Activated CD8-positive, alpha-beta memory T cell treated with anti-CD3 and anti-CD28 coated beads for 4 hours (primary cell): Measurements from ENCODE around the gene CLIC6.
"Not testable (repeated sequence)": the region's sequence is repeated elsewhere in the genome, so short reads cannot be mapped to it uniquely, and the experiment has no call there.

Source experiments
- DNase-seq, 2 donors: peaks; one replicate each; pipeline ENCODE4 v3.0.0-alpha.2; 2020; ENCODE audit warnings: low read depth in 2 of 2

CLIC6 gene

GRCh38 chr21:34653522-34653921, 15.3 kb upstream of the CLIC6 start:
- DNase-seq, result no peak

DNA sequence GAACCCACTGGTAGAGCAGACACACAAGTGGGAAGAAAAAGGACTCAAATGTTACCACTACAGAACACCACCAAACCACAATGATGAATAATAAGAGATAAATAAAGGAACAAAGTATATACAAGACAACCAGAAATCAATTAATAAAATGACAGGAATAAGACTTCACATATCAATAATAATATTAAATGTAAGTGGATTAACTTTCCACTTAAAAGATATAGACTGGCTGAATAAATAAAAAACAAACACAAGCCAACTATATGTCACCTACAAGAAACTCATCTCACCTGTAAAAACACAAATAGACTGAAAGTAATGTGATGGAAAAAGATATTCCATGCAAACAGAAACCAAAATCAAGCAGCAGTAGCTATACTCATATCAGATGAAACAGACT, 6.9 kb upstream of the CLIC6 start:
- DNase-seq, result no peak

- no peak for DNase-seq
Observed at GRCh38 chr21:34667761-34668160, 1.0 kb upstream of the CLIC6 start.

GRCh38 chr21:34669149-34669879, 520 bp downstream of the CLIC6 start:
- DNase-seq, result no peak

- DNase-seq, result not testable (repeated sequence)
Observed at GRCh38 chr21:34669880-34670219, 1.1 kb downstream of the CLIC6 start.

- no peak for DNase-seq
Observed at GRCh38 chr21:34670220-34670961, 1.6 kb downstream of the CLIC6 start.

DNA sequence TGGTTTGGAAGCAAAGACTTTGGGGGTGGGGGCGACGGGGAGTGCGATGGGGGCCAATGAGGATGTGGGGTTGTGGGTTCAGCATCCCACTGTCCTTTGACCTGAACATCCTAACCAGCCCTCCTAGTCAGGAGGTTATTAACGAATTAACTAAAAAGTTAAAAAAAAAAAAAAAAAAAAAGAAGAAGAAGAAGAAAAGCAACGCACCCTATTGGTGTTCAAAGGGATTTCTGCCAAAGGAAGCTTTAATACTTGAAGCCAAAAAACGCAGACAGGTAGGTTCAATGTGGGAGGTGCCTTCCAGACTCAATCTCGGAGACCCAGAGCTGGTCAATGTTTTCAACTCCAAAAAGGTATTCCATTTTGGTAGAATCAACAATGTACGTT, 2.2 kb downstream of the CLIC6 start:
- DNase-seq, result no peak

GRCh38 chr21:34671462-34671861, 2.7 kb downstream of the CLIC6 start:
- no peak for DNase-seq

GRCh38 chr21:34671891-34672290, 3.1 kb downstream of the CLIC6 start:
- no peak for DNase-seq

DNA sequence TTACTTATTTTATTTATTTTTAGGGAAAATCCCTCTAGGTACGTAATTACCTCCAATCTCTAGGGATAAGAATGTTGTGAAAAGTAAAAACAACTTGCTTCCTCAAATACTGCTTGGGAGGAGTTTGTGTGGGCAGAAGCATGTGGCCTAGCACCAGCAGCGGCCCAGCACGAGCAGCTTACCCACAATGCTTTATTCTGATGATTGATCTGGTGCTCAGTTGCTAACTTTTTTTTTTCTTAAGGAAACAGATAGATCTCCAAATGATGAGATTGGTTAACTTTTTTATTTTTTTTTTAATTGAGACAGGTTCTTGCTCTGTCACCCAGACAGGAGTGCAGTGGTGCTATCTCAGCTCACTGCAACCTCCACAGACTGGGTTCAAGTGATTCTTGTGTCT, 4.2 kb downstream of the CLIC6 start:
- no peak for DNase-seq

DNA sequence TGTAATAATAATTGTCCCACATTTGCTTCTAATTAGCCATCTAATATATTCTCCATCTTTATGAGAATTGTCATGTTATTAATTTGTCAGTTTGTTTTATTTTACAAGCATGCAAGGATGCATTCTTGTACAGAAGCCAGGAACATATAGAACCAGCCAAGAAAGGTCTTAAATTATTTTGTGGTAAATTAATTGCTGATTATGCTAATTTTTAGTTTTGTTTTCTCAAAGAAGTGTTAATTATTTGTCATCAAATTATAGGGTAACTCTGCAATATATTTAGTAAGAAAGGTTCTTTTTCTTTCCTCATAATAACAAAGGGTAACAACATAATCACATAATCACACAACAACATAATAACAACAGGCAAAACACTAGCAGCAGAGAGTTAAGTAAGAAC, 5.7 kb downstream of the CLIC6 start:
- no peak for DNase-seq

DNA sequence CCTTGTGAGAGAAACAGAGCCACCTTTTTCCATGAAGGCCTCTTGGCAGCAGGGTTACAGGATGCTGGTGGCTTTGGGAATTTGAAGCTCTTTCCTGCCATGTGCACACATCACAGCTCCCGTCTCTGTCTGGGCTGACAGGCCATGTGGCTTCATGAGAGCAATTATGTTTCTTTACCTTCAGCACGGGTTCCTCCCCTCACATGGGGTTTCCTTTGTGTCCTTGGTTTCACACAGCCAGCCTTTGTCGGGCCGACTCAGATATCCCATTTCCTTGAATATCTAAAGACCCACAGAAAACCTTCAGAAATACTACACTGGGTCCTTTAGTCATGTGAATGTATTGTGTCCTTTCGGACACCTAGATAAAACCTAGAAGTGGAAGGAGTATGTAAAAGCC, 7.1 kb downstream of the CLIC6 start:
- no peak for DNase-seq

GRCh38 chr21:34679051-34679450, 10.3 kb downstream of the CLIC6 start:
- no peak for DNase-seq

GRCh38 chr21:34684174-34684876, 15.5 kb downstream of the CLIC6 start:
- DNase-seq, result no peak

GRCh38 chr21:34687065-34687464, 18.3 kb downstream of the CLIC6 start:
- no peak for DNase-seq

DNA sequence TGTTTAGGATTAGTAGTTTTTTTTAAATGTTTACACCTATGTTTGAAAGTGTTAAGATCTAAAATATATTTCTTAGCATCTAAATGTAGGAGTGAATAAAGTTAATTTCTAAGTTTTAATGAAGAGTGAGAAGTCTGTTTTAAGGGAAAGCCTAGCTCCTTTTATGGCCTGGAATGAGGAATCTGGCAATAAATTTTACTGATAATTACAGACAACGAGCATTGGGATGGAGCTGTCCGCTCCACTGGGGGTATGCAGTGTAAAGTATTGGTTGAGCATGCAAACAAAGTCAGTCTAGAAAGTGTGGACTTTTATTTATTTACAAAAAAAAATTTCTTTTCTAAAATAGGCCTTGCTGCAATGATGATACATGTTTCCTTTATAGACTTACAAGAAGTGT, 19.0 kb downstream of the CLIC6 start:
- no peak for DNase-seq

DNA sequence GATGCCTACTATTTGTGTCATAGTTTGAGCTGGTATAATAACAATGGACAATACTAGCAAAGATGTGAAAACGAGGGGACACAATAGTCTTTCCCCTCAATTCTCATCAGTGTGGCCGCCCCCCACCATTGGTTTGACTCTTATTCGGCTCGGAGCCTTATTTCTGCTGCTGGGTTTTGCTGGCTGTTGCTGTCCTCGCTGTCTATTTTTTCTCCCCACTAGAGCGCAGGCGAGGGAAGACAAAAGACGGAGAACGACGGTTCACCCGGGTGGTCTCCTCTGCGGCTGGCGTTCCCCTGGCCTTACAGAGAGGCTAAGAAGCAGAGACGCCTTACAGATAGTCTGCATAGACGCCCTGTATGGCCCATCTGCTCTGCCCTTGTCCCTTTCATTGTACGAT, 19.4 kb downstream of the CLIC6 start:
- no peak for DNase-seq

DNA sequence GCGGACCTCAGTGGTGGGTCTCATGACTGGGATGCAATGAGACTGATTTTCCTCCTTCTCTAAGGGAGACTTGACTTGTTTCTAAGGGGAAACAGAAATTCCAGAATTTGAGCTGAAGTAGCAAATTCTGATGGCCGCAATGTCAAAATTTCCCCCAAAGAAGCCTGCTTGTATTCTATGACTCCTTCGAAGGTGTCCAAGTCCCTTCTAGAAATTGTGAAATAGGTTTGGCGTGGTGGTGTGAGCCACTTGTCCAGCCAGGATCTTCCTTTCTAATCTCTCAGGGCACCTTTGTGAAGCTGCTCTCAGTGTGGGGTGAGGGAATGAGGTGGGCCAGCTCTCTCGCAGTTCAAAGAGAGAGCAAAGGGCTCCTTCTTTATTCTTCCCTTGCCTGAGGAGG, 19.9 kb downstream of the CLIC6 start:
- DNase-seq, result no peak

GRCh38 chr21:34690041-34690792, 21.4 kb downstream of the CLIC6 start:
- DNase-seq, result no peak

GRCh38 chr21:34690793-34691175, 22.0 kb downstream of the CLIC6 start:
- DNase-seq, result no peak

- DNase-seq, result no peak
Observed at GRCh38 chr21:34691390-34692032, 22.7 kb downstream of the CLIC6 start.
